ENCODE results near the gene FICD.
"Not testable (repeated sequence)": the region's sequence is repeated elsewhere in the genome, so short reads cannot be mapped to it uniquely, and the experiment has no call there.

FICD gene

GRCh38 chr12:108514973-108515814 lies at the start of gene FICD:
Gene FICD (plus strand): TSS chr12:108515277. CDS start chr12:108516973, 1,696 bp downstream.
- DNase-seq = peak; percentile 98

- no peak for DNase-seq
These were observed 49.7 kb upstream of the FICD start for GRCh38 chr12:108465417-108465816.

- peak; percentile 37 for DNase-seq
These were observed 46.7 kb upstream of the FICD start for GRCh38 chr12:108468196-108468968.

- no peak for DNase-seq
These were observed 41.5 kb upstream of the FICD start for GRCh38 chr12:108473400-108474055.

- no peak for DNase-seq
These were observed 39.7 kb upstream of the FICD start for GRCh38 chr12:108475396-108475795.

- DNase-seq = no peak
These were observed 37.8 kb upstream of the FICD start for GRCh38 chr12:108477055-108477880.

GRCh38 chr12:108477881-108478259 lies 37.2 kb upstream of the FICD start:
- no peak for DNase-seq

GRCh38 chr12:108478611-108479206 lies 36.4 kb upstream of the FICD start:
- no peak for DNase-seq

GRCh38 chr12:108479364-108480070 lies 35.6 kb upstream of the FICD start:
- no peak for DNase-seq

GRCh38 chr12:108482717-108483212 lies 32.3 kb upstream of the FICD start:
- DNase-seq = no peak

GRCh38 chr12:108483213-108484059 lies 31.6 kb upstream of the FICD start:
- DNase-seq = no peak

- DNase-seq = no peak
These were observed 30.6 kb upstream of the FICD start for GRCh38 chr12:108484431-108484830.

- DNase-seq = no peak
These were observed 30.2 kb upstream of the FICD start for GRCh38 chr12:108484845-108485244.

- not testable (repeated sequence) for DNase-seq
These were observed 29.7 kb upstream of the FICD start for GRCh38 chr12:108485371-108485770.

- not testable (repeated sequence) for DNase-seq
These were observed 28.0 kb upstream of the FICD start for GRCh38 chr12:108487029-108487428.

- DNase-seq = no peak
These were observed 23.8 kb upstream of the FICD start for GRCh38 chr12:108491256-108491655.

GRCh38 chr12:108495054-108495453 lies 20.0 kb upstream of the FICD start:
- DNase-seq = no peak

- DNase-seq = no peak
These were observed 19.1 kb upstream of the FICD start for GRCh38 chr12:108495823-108496579.

GRCh38 chr12:108498136-108498535 lies 16.9 kb upstream of the FICD start:
- no peak for DNase-seq

- no peak for DNase-seq
These were observed 12.2 kb upstream of the FICD start for GRCh38 chr12:108502922-108503321.
